ENCODE results near the gene MACROD1. TPM values are rescaled to one million over a fixed set of nuclear protein-coding genes. Genes with fewer than 3 reads are reported as not detected.

MACROD1 gene
- total and polyA plus RNA-seq, 2 donors (not counting 1 experiment from before 2014, with no cell fraction given): 2.7 to 8.6 TPM

DNA sequence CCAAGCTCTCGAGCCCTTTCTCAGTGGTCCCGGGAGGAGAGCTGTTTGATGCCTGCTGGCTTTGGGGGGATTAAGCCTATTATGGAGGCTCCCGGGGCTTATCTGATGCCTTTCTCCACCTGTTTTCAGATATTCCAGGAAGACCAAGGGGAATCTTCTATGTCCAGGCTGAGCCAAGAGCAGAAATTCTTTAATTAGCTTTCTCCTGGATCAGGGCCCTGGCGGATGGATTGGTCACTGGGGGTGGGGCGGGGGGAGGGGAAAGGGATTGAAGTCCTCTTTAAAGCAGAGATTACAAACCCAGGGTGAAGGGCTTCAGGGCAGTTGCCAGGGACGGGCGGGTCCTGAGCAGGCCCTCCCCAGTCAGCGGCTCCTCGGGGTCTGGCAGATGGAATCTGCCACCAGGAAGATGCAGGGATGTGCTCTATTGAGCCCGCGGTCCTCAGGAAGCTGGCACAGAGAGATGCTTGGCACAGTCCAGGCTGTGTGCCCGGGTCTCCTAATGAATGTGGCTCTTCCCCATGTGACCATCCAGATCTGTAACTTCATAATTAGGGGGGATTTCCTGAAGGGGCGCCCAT is 33.6 kb downstream of the MACROD1 start:
- Histone ChIP-seq H3K9me3 (ENCODE audit: control extremely low read depth in 1 of 3, control insufficient read depth in 2 of 3, insufficient read depth in 1 of 3, low read length in 2 of 3) (no peaks in the 10 kb centered on the region), H4K20me1 (ENCODE audit: control insufficient read depth, insufficient read depth, low read length, poor library complexity, severe bottlenecking) (no peaks in the 10 kb centered on the region), H3K4me1 (ENCODE audit: control insufficient read depth in 2 of 2, insufficient read depth in 2 of 2, low read length in 2 of 2) (no peaks in the 10 kb centered on the region), H3K36me3 (replicated peaks in 1 of 2; ENCODE audit: control extremely low read depth in 1 of 2, control insufficient read depth in 1 of 2, extremely low read depth in 1 of 2, insufficient read depth in 2 of 2, low read length in 1 of 2) (no peaks in the 10 kb centered on the region), H3K27ac (ENCODE audit: low read length in 2 of 2) (no peak overlapping the region), H3K79me2 (ENCODE audit: control insufficient read depth, insufficient read depth, low read length) (no peaks in the 10 kb centered on the region), H2AFZ (ENCODE audit: insufficient read depth, low read depth, low read length, poor library complexity, severe bottlenecking) (no peak overlapping the region), H3K9ac (ENCODE audit: low read length) (no peak overlapping the region), H3K4me3 (ENCODE audit: control extremely low read depth in 1 of 5, extremely low read depth in 1 of 5, insufficient read depth in 1 of 5, low read depth in 2 of 5, low read length in 4 of 5) (no peak overlapping the region), H3K4me2 (replicated peaks; ENCODE audit: low read depth, low read length, poor library complexity, severe bottlenecking) (no peak overlapping the region), H3K27me3 (replicated peaks in 1 of 4; ENCODE audit: control extremely low read depth in 1 of 4, control insufficient read depth in 3 of 4, insufficient read depth in 4 of 4, low read length in 3 of 4) (no peaks in the 10 kb centered on the region)
- ChIA-PET CTCF (interaction anchor here (0.6 to 1.9 kb wide), 3 partner anchors 10 to 132 kb away, joined by 3 to 6 read pairs (median 3); no protein-coding TSS in a partner anchor), POLR2A (no interaction called here)
- no peaks in the 10 kb centered on the region for H3K4me1 Mint-ChIP-seq
- no peak overlapping the region for H3K4me3 Mint-ChIP-seq
- intact Hi-C loops (cut with micrococcal nuclease): no loop called here
- ATAC-seq (ENCODE audit: low read depth) (no peak), DNase-seq (no peak)
- H3K9me3 Mint-ChIP-seq (ENCODE audit: insufficient read depth): no peaks in the 10 kb centered on the region
- peaks cover 6% of the 10 kb centered on the region for H3K27me3 Mint-ChIP-seq
- WGBS (ENCODE audit: insufficient coverage): 73% methylated on average over 10 of the region's 13 CpGs
- TF ChIP-seq, protein P1, sequence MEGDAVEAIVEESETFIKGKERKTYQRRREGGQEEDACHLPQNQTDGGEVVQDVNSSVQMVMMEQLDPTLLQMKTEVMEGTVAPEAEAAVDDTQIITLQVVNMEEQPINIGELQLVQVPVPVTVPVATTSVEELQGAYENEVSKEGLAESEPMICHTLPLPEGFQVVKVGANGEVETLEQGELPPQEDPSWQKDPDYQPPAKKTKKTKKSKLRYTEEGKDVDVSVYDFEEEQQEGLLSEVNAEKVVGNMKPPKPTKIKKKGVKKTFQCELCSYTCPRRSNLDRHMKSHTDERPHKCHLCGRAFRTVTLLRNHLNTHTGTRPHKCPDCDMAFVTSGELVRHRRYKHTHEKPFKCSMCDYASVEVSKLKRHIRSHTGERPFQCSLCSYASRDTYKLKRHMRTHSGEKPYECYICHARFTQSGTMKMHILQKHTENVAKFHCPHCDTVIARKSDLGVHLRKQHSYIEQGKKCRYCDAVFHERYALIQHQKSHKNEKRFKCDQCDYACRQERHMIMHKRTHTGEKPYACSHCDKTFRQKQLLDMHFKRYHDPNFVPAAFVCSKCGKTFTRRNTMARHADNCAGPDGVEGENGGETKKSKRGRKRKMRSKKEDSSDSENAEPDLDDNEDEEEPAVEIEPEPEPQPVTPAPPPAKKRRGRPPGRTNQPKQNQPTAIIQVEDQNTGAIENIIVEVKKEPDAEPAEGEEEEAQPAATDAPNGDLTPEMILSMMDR (IDR thresholded peaks at IDR 0.05): no peak
- no peak for TF ChIP-seq EZH2 (IDR thresholded peaks at IDR 0.05; ENCODE audit: borderline replicate concordance, insufficient read depth, low read depth, low read length, poor library complexity, severe bottlenecking)
- H3K27ac Mint-ChIP-seq: no peak overlapping the region

DNA sequence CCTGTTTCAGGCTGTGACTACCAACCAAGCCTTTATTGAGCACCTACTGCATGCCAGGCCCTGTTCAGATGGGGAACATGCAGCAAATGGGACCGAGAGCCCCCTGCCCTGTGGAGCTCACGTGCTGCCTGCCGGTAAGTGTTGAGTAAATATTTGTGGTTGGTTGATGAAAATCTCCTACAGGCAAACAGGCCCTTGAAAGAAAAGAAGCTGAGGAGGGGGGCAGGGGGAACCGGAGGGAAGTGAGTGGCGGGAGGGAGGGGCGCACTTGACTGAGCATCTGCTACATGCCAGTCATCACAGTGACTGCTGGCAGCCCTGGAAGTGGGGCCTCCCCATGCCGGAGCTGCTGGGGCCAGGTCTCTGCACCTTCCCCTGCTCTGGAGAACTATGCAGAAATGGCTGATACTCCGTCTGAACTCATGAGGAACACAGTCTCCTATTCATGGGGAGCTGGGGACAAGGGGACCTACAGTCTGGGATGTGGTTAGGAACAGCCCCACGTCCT is 34.2 kb downstream of the MACROD1 start:
- whole genome bisulfite sequencing (ENCODE audit: insufficient coverage): 31% methylated on average over 6 of the region's 9 CpGs
- Histone ChIP-seq H3K36me3 (replicated peaks in 1 of 2; ENCODE audit: control extremely low read depth in 1 of 2, control insufficient read depth in 1 of 2, extremely low read depth in 1 of 2, insufficient read depth in 2 of 2, low read length in 1 of 2) (no peaks in the 10 kb centered on the region), H3K4me3 (ENCODE audit: control extremely low read depth in 1 of 5, extremely low read depth in 1 of 5, insufficient read depth in 1 of 5, low read depth in 2 of 5, low read length in 4 of 5) (no peak overlapping the region), H3K9ac (ENCODE audit: low read length) (no peak overlapping the region), H3K4me1 (ENCODE audit: control insufficient read depth in 2 of 2, insufficient read depth in 2 of 2, low read length in 2 of 2) (no peaks in the 10 kb centered on the region), H2AFZ (ENCODE audit: insufficient read depth, low read depth, low read length, poor library complexity, severe bottlenecking) (no peak overlapping the region), H3K27ac (ENCODE audit: low read length in 2 of 2) (no peak overlapping the region), H3K79me2 (ENCODE audit: control insufficient read depth, insufficient read depth, low read length) (no peaks in the 10 kb centered on the region), H3K9me3 (ENCODE audit: control extremely low read depth in 1 of 3, control insufficient read depth in 2 of 3, insufficient read depth in 1 of 3, low read length in 2 of 3) (no peaks in the 10 kb centered on the region), H4K20me1 (ENCODE audit: control insufficient read depth, insufficient read depth, low read length, poor library complexity, severe bottlenecking) (no peaks in the 10 kb centered on the region), H3K4me2 (replicated peaks; ENCODE audit: low read depth, low read length, poor library complexity, severe bottlenecking) (no peak overlapping the region), H3K27me3 (replicated peaks in 1 of 4; ENCODE audit: control extremely low read depth in 1 of 4, control insufficient read depth in 3 of 4, insufficient read depth in 4 of 4, low read length in 3 of 4) (no peaks in the 10 kb centered on the region)
- Mint-ChIP-seq H3K4me3 (no peak overlapping the region), H3K4me1 (no peaks in the 10 kb centered on the region), H3K9me3 (ENCODE audit: insufficient read depth) (no peaks in the 10 kb centered on the region), H3K27ac (no peak overlapping the region), H3K27me3 (peaks cover 8% of the 10 kb centered on the region)
- intact Hi-C loops (cut with micrococcal nuclease): no loop called here
- CTCF ChIA-PET: interaction anchor here (0.6 to 0.9 kb wide), 3 partner anchors 10 to 21 kb away, joined by 3 read pairs; no protein-coding TSS in a partner anchor
- POLR2A ChIA-PET: no interaction called here
- ATAC-seq (ENCODE audit: low read depth): no peak
- DNase-seq: no peak
- TF ChIP-seq, protein P1 (IDR thresholded peaks at IDR 0.05): no peak
- no peak for TF ChIP-seq EZH2 (IDR thresholded peaks at IDR 0.05; ENCODE audit: borderline replicate concordance, insufficient read depth, low read depth, low read length, poor library complexity, severe bottlenecking)

Data from B cell (primary cell).